SK-N-MC (cell line): ENCODE data around the gene NPNT.

Experiments used
- DNase-seq: peaks from one replicate; pipeline ENCODE4 v3.0.0-alpha.2; 2011; ENCODE audit warnings: low read depth, low spot score
- H3K27ac ChIP-seq: fragments of 200-600 bp; sonication (generic); 2 replicates; pipeline ENCODE4 v1.5.1; 2016; ENCODE audit warnings: mixed run types
- H3K36me3 ChIP-seq: fragments of 200-600 bp; sonication (generic); 2 replicates; pipeline ENCODE4 v1.6.1; 2017; ENCODE audit warnings: antibody characterized with exemption, low read length, mixed read lengths; ENCODE audit not compliant: insufficient read depth
- H3K4me3 ChIP-seq: fragments of 200-600 bp; sonication (generic); 2 replicates; pipeline ENCODE4 v1.5.1; 2016
- H3K9ac ChIP-seq: fragments of 200-600 bp; sonication (generic); 2 replicates; pipeline ENCODE4 v1.8.0; 2017; ENCODE audit warnings: mixed run types, mixed read lengths; ENCODE audit not compliant: insufficient read length
- H3K9me3 ChIP-seq: fragments of 200-600 bp; sonication (generic); 2 replicates; pipeline ENCODE4 v1.6.1; 2017; ENCODE audit warnings: low read depth, mild to moderate bottlenecking, antibody characterized with exemption, low read length, moderate library complexity, mixed read lengths
- EZH2 ChIP-seq: fragments of 200-600 bp; sonication (generic); IDR thresholded peaks from one replicate; pipeline ENCODE4 v1.6.1; 2017; ENCODE audit warnings: antibody characterized with exemption
- FOXP2 ChIP-seq: optimal IDR thresholded peaks from 2 replicates; pipeline ENCODE3; 2011; ENCODE audit warnings: mild to moderate bottlenecking, moderate library complexity; ENCODE audit not compliant: insufficient read depth; ENCODE audit errors: extremely low read length, control extremely low read depth
- POLR2AphosphoS5 ChIP-seq: IDR thresholded peaks from 2 replicates; pipeline ENCODE4 v1.6.1; 2012; ENCODE audit warnings: mild to moderate bottlenecking, low read depth, low read length, borderline replicate concordance

The NPNT gene

GRCh38 chr4:105934386-105934785 is 39.1 kb downstream of the NPNT start:
- H3K27ac ChIP-seq = no peak overlapping the region
- no peak for DNase-seq

GRCh38 chr4:105936901-105937300 is 41.6 kb downstream of the NPNT start:
- TF ChIP-seq POLR2AphosphoS5 = no peak
- TF ChIP-seq EZH2 = no peak
- TF ChIP-seq FOXP2 = no peak
- Histone ChIP-seq H3K9ac (no peak overlapping the region), H3K9me3 (no peaks in the 10 kb centered on the region), H3K4me3 (no peak overlapping the region), H3K36me3 (no peaks in the 10 kb centered on the region), H3K27ac (no peak overlapping the region)
- no peak for DNase-seq

More at GRCh38 chr4:105934386-105934785, 39.1 kb downstream of the NPNT start:
- Histone ChIP-seq H3K9me3 (no peaks in the 10 kb centered on the region), H3K36me3 (no peaks in the 10 kb centered on the region), H3K9ac (no peak overlapping the region), H3K4me3 (no peak overlapping the region)
- TF ChIP-seq FOXP2 = no peak
- no peak for TF ChIP-seq POLR2AphosphoS5
- TF ChIP-seq EZH2 = no peak

GRCh38 chr4:105937759-105938158 is 42.5 kb downstream of the NPNT start:
- no peak for DNase-seq
- H3K36me3 ChIP-seq = no peaks in the 10 kb centered on the region
- H3K9me3 ChIP-seq = no peaks in the 10 kb centered on the region
- H3K27ac ChIP-seq = no peak overlapping the region
- H3K9ac ChIP-seq = no peak overlapping the region
- no peak overlapping the region for H3K4me3 ChIP-seq
- TF ChIP-seq POLR2AphosphoS5 = no peak
- TF ChIP-seq FOXP2 = no peak
- no peak for TF ChIP-seq EZH2

- H3K36me3 ChIP-seq = no peaks in the 10 kb centered on the region
- no peaks in the 10 kb centered on the region for H3K9me3 ChIP-seq
- no peak overlapping the region for H3K4me3 ChIP-seq
- H3K9ac ChIP-seq = no peak overlapping the region
- DNase-seq = no peak
- TF ChIP-seq POLR2AphosphoS5 = no peak
- no peak for TF ChIP-seq FOXP2
- no peak for TF ChIP-seq EZH2
- H3K27ac ChIP-seq = no peak overlapping the region
These were observed 48.0 kb downstream of the NPNT start for GRCh38 chr4:105943234-105943633.

- Histone ChIP-seq H3K4me3 (no peak overlapping the region), H3K9me3 (no peaks in the 10 kb centered on the region), H3K36me3 (no peaks in the 10 kb centered on the region), H3K27ac (no peak overlapping the region), H3K9ac (no peak overlapping the region)
- no peak for TF ChIP-seq EZH2
- no peak for TF ChIP-seq POLR2AphosphoS5
- TF ChIP-seq FOXP2 = no peak
- DNase-seq = no peak
These were observed 49.3 kb downstream of the NPNT start for GRCh38 chr4:105944540-105944939.

- DNase-seq = no peak
- Histone ChIP-seq H3K36me3 (no peaks in the 10 kb centered on the region), H3K4me3 (no peak overlapping the region), H3K27ac (no peak overlapping the region), H3K9ac (no peak overlapping the region), H3K9me3 (no peaks in the 10 kb centered on the region)
- TF ChIP-seq EZH2 (no peak), FOXP2 (no peak), POLR2AphosphoS5 (no peak)
These were observed 51.5 kb downstream of the NPNT start for GRCh38 chr4:105946771-105947170.

GRCh38 chr4:105950701-105951100 is 55.4 kb downstream of the NPNT start:
- TF ChIP-seq EZH2 (no peak), FOXP2 (no peak), POLR2AphosphoS5 (no peak)
- H3K36me3 ChIP-seq = no peaks in the 10 kb centered on the region

GRCh38 chr4:105951198-105951597 is 55.9 kb downstream of the NPNT start:
- H3K27ac ChIP-seq = no peak overlapping the region
- H3K4me3 ChIP-seq = no peak overlapping the region
- no peak overlapping the region for H3K9ac ChIP-seq
- H3K9me3 ChIP-seq = no peaks in the 10 kb centered on the region
- no peak for DNase-seq
- TF ChIP-seq POLR2AphosphoS5 = no peak
- no peak for TF ChIP-seq FOXP2
- no peak for TF ChIP-seq EZH2
- H3K36me3 ChIP-seq = no peaks in the 10 kb centered on the region

More at GRCh38 chr4:105950701-105951100, 55.4 kb downstream of the NPNT start:
- Histone ChIP-seq H3K4me3 (no peak overlapping the region), H3K9ac (no peak overlapping the region), H3K9me3 (no peaks in the 10 kb centered on the region), H3K27ac (no peak overlapping the region)
- no peak for DNase-seq

GRCh38 chr4:105952591-105952990 is 57.3 kb downstream of the NPNT start:
- no peak overlapping the region for H3K4me3 ChIP-seq
- no peak for DNase-seq
- H3K9ac ChIP-seq = no peak overlapping the region
- H3K36me3 ChIP-seq = no peaks in the 10 kb centered on the region
- H3K27ac ChIP-seq = no peak overlapping the region
- H3K9me3 ChIP-seq = no peaks in the 10 kb centered on the region
- TF ChIP-seq FOXP2 = no peak
- TF ChIP-seq POLR2AphosphoS5 = no peak

- no peaks in the 10 kb centered on the region for H3K36me3 ChIP-seq
- H3K9me3 ChIP-seq = no peaks in the 10 kb centered on the region
- no peak overlapping the region for H3K4me3 ChIP-seq
- TF ChIP-seq POLR2AphosphoS5 (no peak), EZH2 (no peak), FOXP2 (no peak)
- DNase-seq = no peak
- H3K27ac ChIP-seq = peak overlapping the region; percentile 11; the same call in 1 of the 2 replicates
- no peak overlapping the region for H3K9ac ChIP-seq
These were observed 61.3 kb downstream of the NPNT start for GRCh38 chr4:105956569-105956968.
